Sciatic nerve (tissue), 2 donors: Measurements from ENCODE around the gene LMAN2. TPM values are rescaled to one million over a fixed set of nuclear protein-coding genes. Genes with fewer than 3 reads are reported as not detected.
"Not testable (repeated sequence)": the region's sequence is repeated elsewhere in the genome, so short reads cannot be mapped to it uniquely, and the experiment has no call there.

Experiments used
- ATAC-seq: fragments of 200-7000 bp; cut with Tn5 transposase; one replicate; pipeline ENCODE4 v1.9.1; 2020; ENCODE audit warnings: mild to moderate bottlenecking, moderate library complexity
- DNase-seq: peaks from one replicate; pipeline ENCODE4 v3.0.0-alpha.2; 2020; ENCODE audit warnings: low spot score
- intact Hi-C: fragments of 100-400 bp; cut with DNase I; formaldehyde crosslinking; loops from one replicate; pipeline ENCODE4 v1.14.2; 2022
- total RNA-seq: library from RNA; stranded (reverse); fragmentation: NEBNext Ultra II Directional; extraction: Animal tissue kit (Norgen Biotek cat#: 25700); gene quantifications from one replicate; pipeline ENCODE4 v1.2.1, GENCODE V29; 2021
- donor health status: DM: no; HTN: no; CAD: no.
- donor health status: DM: no; HTN: no; CAD: no.

Gene LMAN2
- total RNA-seq, 1 donor from 2014 or later = 70.0 TPM

- ATAC-seq (peak; percentile 2), DNase-seq (peak; percentile 52)
- intact Hi-C loops = no loop called here
Measured at GRCh38 chr5:177312649-177313181, 38.8 kb downstream of the LMAN2 start.

- peak; percentile 97 for ATAC-seq
- intact Hi-C loops = no loop called here
- DNase-seq = peak; percentile 97
Measured at GRCh38 chr5:177311723-177312648, 39.5 kb downstream of the LMAN2 start, which contains the start of gene MXD3. Gene MXD3, minus strand, starts transcription at chr5:177311898. Its CDS starts 68 bp downstream, at chr5:177311830.

GRCh38 chr5:177311392-177311722, 40.1 kb downstream of the LMAN2 start:
- DNase-seq = peak; percentile 65
- intact Hi-C loops = no loop called here
- no peak for ATAC-seq

GRCh38 chr5:177310757-177311391, 40.6 kb downstream of the LMAN2 start:
- DNase-seq (peak; percentile 48), ATAC-seq (no peak)
- intact Hi-C loops = no loop called here

DNA sequence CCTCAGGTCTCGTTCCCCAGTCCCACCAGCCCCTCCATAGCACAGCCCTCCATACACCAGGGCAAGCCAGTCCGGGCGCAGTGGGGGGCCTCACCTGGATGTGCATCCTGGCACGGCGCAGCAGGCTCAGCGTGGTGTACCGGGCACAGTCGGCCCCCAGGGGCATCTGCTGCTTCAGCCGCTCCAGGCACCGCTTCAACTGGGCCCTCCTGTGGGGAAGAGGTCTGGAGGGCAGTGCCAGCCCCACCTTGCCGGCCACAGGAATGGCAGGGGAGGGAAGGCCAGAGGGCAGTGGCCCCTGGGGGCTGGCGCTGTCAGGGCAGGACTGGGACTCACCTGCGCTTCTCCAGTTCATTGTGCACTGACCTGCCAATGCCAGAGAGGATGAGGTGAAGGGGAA, 41.1 kb downstream of the LMAN2 start:
- DNase-seq = peak; percentile 63
- ATAC-seq = no peak
- intact Hi-C loops = no loop called here

DNA sequence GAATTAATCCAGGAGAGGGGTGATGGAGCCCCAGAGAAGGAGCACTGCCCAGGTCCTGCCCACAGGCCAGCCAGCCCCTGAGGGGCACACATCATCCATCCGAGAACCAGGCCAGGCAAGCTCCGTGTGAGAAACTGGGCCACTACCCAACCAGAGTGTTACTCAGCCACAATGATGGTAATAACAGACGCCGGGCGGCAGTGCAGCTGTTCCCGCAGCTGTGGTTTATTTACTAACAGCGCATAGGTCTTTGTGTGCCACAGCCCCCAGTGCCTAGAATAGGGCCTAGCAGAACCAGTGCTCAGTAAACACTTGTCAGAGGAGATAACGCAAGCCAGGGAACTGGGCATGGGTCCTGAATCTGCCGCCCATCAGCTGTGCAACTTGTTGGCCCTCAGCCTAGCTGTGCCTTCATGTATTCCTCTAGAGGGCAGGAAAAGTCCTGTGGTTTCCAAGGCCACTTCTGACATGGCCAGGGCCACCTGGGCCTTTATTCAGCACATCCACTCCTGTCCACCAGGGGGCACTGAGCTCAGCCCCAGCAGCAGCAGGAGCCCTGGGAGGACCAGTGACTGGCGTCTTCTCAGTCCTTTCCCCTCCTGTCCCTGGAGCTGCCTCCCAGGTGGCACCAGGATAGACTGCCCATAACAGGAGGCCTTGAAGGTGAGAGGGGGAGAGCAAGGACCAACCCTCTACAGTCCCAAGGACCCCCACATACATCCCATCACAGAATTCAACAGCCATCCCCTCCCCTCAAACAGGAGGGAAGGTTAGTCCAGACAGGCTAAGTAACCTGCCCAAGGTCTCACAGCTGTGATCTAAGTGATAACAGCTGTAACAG, 41.9 kb downstream of the LMAN2 start:
- no peak for ATAC-seq
- intact Hi-C loops = no loop called here
- no peak for DNase-seq

DNA sequence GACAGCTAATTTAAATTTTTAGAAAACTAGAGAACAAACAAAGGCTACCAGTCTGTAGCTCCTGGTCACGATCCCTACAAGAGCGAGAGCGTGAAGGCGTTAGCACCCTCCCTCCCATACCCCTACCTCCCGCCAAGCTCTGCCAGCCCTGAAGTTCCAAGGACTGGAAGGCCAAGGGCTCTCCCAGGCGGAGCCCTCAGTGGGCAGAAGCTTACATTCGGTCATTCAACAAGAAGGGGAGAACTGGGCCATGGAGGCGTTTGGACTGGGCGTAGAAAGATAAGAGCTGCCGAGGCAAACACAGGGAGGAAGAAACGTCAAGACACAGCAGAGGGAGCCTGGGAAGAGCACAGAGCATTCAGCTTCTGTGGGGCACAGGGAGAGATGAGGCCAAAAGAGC, 42.7 kb downstream of the LMAN2 start:
- DNase-seq = no peak
- no peak for ATAC-seq
- intact Hi-C loops = no loop called here

GRCh38 chr5:177307544-177308363, 43.7 kb downstream of the LMAN2 start:
- DNase-seq = no peak
- intact Hi-C loops = no loop called here

GRCh38 chr5:177306674-177307543, 44.6 kb downstream of the LMAN2 start:
- no peak for DNase-seq
- intact Hi-C loops = no loop called here
- ATAC-seq = no peak

More at GRCh38 chr5:177307544-177308363, 43.7 kb downstream of the LMAN2 start:
- ATAC-seq = no peak

DNA sequence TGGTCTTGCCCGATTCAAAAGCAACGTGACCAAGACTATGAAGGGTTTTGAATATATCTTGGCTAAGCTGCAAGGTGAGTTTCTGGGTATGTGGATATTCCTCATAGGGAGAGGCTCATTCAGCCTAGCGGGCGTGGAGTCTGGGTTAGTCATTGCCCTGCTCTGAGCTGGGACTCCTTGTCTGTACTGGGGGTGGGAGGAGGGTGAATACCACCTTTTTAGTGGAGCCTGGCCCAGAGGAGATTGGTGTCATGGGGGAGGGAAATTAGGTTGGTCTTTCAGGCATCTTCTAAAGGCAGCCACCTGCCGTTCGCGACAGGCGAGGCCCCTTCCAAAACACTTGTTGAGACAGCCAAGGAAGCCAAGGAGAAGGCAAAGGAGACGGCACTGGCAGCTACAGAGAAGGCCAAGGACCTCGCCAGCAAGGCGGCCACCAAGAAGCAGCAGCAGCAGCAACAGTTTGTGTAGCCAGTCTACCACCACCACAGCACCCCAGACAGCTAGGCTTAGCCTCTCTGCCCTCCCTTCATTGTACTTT, 45.3 kb downstream of the LMAN2 start:
- ATAC-seq, DNase-seq, intact Hi-C loops: not testable (repeated sequence)

DNA sequence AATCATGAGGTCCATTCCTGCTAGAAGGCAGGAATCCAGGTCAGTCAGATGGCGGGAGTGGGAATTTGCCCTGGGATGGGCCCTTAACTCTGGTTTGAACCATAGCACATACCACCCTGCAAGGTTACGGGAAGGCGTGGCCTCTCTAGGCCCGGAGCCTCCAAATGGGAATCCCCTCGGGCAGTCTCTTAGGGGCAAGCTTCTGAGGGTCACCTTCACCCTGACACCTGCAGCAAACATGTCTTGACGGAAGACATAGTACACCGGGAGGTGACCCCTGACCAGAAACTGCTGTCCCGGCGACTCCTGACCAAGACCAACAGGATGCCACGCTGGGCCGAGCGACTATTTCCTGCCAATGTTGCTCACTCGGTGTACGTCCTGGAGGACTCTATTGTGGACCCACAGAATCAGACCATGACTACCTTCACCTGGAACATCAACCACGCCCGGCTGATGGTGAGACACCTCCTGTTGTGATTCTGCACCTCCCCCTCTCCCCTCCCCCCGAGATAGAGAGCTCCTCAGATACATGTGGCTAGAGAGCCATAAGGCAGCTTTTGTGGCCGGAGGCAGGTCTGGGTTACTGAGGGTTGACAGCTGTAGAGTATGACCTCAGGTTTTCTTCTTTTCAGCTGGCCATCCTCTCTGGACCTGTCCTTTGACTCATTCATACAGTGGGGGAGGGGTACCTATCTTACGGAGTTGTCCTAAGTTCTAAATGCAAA, 46.9 kb downstream of the LMAN2 start:
- ATAC-seq = no peak
- DNase-seq = no peak
- intact Hi-C loops = loop anchor here (5.0 kb wide), 1 partner anchor 177 kb away; no protein-coding TSS in a partner anchor

DNA sequence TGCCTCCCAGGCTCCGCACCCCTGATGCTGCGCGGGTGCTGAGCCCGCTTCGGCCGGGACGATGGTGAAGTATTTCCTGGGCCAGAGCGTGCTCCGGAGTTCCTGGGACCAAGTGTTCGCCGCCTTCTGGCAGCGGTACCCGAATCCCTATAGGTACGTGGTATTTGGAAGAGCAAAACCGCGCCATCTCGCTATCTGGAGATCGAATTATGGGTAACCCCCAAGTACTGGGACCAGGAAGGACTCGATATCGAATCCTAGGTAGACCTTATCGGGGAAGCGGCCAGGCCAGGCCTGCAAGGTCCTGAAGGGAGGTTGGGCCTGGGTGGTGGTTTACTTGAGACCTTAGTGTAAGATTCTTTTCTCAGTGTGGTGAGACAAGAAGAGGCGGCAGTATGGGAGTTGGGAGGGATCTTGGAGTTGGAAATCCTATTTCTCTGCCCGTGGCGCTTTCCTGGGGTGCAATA, 47.5 kb downstream of the LMAN2 start:
- DNase-seq = no peak
- no peak for ATAC-seq
- intact Hi-C loops = loop anchor here (5.0 kb wide), 1 partner anchor 177 kb away; no protein-coding TSS in a partner anchor

DNA sequence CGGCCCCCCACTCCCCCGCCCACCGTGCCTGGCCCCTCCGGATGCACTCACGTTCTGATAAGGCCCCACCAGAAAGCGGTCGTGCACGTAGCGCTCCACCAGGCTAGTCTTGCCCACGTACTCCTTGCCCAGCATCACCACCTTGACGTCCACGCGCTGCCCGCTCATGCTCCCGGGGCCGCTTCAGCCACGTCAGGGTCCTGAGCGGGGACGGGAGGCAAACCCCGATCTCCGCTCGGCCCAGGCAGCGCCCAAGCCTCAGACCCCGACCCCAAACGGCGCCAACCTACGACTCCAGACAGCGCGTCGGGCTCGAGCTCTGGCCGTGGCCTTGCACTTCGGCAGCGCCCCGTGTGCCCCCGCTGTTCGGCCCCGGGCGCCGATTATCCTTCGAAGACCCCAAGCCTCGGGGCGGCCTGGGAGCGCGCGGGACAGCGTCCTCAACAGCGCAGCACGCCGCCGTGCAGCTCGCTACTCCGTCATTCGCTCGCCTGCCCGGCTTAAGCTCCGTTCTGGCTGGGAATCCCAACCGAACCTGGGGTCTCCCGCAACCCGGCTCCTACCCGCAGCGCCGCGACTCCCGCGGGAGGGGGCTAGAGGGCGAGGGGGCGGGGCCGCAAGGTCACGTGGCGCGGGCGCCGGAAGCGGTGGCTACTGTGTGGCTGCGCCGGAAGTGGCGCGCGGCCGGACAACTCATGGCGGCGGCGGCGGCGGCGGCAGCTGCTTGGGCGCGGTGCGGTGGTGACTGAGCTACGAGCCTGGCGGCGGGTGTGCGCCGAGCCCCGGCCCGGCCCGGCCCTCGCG, 48.1 kb downstream of the LMAN2 start, which contains the start of the genes PRELID1 and RAB24:
PRELID1 (plus strand) TSS at position 679 of the 804 bp plus-strand sequence. CDS start 187 bp downstream, outside the sequence.
RAB24 (minus strand) TSS at position 599 of the 804 bp plus-strand sequence; CDS start at position 168, 431 bp downstream.
- peak; percentile 89 for ATAC-seq
- intact Hi-C loops = loop anchor here (5.0 kb wide), 1 partner anchor 176 kb away; no protein-coding TSS in a partner anchor
- DNase-seq = peak; percentile 94

DNA sequence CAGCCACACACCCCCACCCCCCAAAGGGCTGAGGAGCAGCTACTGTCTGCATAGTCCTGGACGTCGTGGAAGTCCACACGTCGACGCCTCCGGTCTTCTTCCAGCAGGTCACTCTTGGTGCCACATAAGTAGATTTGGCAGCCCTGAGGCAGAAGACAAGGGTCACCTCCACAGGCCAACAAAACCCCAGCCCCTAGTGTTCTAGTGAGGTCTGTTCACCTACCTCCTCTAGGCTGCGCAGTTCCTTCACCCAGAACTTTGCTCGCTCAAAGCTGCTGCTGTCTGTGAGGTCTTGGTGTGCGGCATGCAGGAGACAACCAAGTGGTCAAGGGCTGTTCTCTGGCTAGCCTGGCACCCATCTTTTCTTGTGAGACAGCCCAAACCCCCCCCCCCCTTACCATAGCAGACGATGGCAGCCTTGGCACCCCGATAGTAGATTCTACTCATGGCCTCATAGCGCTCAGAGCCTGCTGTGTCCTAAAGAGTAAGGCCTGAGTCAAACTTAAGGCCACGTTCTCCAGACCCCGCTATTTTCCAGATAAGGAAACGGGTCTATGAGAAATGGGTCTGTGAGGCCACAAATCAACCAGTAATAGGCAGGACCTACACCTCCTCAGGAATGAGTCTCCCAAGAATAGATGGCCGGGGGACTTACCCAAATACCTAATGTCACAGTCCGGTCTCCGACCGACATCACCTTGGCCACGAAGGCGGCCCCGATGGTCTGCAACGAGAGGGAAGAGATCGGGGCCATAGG, 48.9 kb downstream of the LMAN2 start:
- no peak for DNase-seq
- no peak for ATAC-seq
- intact Hi-C loops = loop anchor here (5.0 kb wide), 1 partner anchor 175 kb away; no protein-coding TSS in a partner anchor
